RKO (cell line): ENCODE results near the gene GPX5.
A peak's percentile ranks its signal among the peaks of the same experiment; 100 is the strongest.
"Not testable (repeated sequence)": the region's sequence is repeated elsewhere in the genome, so short reads cannot be mapped to it uniquely, and the experiment has no call there.

Source experiments
- DNase-seq: peaks from one replicate; pipeline ENCODE4 v3.0.0-alpha.2; 2016; ENCODE audit warnings: low spot score

Gene GPX5, protein sequence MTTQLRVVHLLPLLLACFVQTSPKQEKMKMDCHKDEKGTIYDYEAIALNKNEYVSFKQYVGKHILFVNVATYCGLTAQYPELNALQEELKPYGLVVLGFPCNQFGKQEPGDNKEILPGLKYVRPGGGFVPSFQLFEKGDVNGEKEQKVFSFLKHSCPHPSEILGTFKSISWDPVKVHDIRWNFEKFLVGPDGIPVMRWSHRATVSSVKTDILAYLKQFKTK

GRCh38 chr6:28525496-28526039 is at the start of gene GPX5:
GPX5 (plus strand) TSS chr6:28525881; CDS start chr6:28526014, 133 bp downstream.
- peak; percentile 29 for DNase-seq

- no peak for DNase-seq
Measured at GRCh38 chr6:28478518-28478917, 47.2 kb upstream of the GPX5 start.

DNA sequence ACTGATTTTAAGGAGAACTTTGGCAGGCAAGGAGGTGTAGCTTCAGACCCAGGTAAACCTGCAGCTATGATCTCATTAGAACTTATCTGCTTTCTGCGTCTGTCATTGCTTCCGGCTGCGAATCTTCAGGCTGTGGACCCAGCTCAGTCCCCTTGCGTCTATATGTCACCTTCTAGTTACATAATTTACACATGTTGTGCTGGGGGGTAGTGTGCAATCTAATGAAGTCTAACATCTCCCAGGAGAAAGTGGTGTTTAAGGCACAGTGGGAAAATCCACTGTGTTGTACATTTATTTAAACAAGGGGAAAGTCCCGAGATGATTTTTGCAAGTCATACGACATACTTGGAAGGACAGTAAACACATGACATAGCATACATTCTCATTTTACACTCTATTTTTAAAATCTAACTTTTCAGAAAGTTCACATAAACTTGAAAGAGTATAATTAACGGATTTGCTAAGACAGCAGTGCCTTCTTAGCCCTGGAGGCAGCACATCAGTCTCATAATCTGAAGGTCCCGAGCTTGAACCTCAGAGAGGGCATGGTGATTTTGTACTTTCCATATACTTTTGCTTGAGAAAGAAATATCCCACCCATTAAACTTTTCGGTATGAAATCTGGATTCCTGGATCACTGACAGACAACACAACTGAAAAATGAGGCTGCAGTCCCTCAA is 45.3 kb upstream of the GPX5 start:
- no peak for DNase-seq

- DNase-seq: no peak
Measured at GRCh38 chr6:28485482-28485881, 40.2 kb upstream of the GPX5 start.

GRCh38 chr6:28486533-28486932 is 39.1 kb upstream of the GPX5 start:
- DNase-seq: no peak

DNA sequence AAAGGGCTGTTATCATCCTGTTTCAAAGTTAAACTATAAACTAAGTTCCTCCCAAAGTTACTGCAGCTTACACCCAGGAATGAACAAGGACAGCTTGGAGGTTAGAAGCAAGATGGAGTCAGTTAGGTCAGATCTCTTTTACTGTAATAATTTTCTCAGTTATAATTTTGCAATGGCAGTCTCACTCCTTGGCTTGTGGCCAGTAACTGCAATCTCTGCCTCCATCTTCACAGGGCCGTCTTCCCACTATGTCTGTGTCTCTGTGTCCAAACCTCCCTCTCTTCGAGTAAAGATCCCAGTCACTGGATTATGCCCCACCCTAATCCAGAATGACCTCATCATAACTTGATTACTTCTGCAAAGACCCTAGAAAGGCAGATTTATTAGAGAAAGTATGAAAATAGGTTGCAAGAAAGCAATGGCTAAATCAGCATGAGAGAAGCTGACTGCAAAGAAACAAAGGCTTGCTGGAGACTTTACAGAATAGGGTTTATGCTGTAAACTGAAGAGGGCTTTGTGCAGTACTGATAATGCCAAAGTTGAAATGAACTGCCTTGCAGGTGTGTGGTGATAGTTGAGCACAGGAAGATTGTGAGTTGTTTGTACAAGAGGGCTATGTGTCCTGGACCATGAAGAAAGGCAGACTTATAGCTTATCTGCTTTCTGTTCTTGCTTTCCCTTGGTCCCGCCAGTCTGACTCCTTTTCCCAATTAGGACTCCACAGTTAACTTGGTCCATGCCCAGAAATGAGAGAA is 38.5 kb upstream of the GPX5 start:
- DNase-seq: no peak

DNA sequence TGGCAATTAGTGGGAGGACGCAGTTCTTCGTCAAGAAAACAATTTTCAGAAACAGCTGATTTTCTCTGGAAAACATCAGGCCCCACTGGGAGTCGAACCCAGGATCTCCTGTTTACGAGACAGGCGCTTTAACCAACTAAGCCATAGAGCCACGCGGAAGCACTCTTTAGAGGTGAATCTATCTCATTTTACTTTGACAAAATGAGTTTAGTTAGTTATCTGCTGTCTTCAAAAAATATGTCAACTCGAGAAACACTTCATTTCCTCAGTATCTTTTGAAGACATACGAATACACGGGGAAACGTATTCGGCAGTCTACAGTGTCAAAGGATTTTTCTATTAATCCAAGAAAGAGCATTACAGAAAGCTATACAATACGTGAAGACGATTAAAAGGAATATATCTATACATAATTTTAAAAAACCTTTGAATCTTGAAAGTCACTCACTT is 36.7 kb upstream of the GPX5 start:
- peak; percentile 26 for DNase-seq

DNA sequence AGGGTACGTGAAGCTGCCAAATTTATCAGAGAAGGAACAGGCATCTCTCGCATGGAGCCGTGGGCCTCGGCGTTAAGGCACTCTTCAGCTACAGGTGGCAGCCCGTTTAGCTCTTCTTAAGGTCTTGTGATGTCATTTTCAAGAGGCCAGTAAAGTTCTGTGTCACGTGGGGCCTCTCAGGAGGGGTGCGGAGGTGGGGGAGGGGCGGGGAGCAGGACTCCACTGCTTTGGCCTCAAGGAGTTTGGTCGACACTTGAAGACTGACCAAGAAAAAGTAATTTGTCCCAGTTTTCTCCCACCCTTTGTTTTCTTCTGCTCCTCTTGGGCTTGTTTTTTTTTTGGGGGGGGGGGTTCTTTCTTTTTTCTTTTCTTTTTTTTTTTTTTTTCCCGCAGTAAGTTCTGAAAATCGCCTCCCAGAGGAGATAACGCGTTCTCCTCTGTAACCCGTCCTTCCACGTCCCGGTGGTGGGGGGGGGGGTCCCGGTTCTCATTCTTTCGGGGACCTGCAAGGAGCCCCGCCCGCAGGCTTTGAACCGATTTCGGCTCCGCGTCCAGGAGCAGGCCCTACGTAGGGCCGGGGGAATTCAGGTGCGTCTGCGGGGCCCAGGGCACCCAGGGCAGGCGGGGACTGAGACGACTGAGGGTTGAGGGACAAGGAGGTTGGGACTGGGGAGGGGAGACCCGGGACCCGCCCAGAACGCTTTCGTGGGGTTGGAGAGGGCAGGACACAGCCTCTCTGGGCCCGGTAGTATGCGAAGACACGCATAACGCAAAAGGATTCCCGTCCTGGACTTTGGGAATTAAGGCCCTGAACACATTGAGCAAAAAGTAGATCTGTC is 36.1 kb upstream of the GPX5 start:
- DNase-seq: no peak

DNA sequence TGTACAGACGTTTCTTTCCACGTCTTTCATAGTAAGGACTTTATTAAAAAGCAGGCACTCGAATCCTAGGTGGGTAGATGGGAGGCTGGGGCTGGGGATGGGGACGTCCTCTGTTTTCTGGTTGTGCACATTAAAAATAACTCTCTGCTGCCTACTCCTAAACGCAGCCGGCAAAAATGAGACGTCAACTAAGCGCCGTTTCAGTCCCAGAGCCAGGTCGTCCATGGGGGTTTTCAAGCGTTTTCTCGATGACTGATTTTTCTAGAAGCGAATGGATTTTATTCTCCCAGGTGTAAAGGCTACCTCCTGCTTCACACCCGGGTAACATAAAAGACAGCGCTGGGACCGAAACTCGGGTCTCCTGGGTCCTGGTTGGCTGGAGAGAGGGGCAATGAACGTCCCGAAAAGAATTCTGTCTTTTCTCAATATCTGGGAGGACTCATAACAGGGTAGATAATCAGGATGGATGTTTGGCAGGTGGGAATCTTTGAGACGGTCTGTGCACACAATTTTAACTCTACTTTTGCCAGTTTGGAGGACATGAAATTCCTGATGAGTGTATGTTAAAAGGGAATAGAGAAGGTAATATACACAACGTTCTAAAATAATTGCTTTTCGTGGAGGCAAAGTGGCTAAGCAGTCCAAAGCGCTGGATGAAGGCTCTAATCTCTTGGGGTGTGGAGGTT is 35.3 kb upstream of the GPX5 start:
- DNase-seq: no peak

DNA sequence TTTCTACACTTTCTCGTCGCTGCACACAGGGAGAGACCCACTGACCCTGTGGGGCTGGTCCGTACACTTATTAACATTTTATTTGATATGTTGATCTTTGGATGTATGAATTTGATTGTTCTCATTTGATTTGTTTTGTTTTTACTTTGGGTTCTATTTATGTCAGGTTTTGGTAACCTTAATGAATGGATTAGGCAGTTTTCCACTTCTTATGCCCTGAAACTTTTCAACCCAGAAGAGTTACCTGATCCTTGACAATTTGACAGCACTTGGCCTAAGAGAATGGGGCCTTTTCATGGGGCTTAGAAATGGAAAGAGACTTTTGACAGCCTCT is 33.7 kb upstream of the GPX5 start:
- no peak for DNase-seq

- peak; percentile 57 for DNase-seq
Measured at GRCh38 chr6:28496099-28496779, 29.4 kb upstream of the GPX5 start.

DNA sequence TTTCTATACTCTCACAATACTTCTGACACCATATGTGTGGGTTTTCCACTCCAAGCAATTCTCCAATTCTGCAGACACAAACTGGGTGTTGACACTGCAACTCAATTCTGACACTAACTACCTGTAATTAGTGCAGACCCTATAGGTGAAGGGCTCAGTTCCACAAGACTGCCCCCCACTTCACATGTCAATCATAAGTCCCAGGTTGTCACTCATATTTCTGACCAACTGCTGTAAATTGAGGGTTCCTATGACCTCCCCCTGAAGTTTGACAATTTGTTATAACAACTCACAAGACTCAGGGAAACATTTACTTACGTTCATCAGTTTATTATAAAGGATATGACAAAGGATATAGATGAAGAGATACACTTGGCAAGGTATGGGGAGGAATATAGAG is 28.4 kb upstream of the GPX5 start:
- no peak for DNase-seq

DNA sequence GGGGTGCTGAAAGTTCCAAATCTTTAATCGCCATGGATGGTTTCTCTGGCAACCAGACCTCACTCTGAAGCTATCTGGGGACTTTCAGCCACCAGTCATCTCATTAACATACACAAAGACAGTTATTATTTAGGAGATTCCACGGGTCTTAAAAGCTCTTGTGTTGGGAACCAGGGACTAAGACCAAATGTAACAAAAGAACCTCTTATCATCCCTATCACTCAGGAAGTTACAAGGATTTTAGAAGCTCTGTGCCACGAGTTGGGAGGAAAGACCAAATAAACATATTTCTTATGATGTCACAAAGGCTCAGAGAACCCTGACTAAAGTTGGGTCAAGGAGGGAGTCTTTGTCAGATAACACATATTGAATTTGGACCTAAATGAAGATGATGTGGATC is 27.8 kb upstream of the GPX5 start:
- DNase-seq: no peak

GRCh38 chr6:28501259-28501658 is 24.4 kb upstream of the GPX5 start:
- no peak for DNase-seq

GRCh38 chr6:28502136-28502535 is 23.5 kb upstream of the GPX5 start:
- DNase-seq: not testable (repeated sequence)

- DNase-seq: not testable (repeated sequence)
Measured at GRCh38 chr6:28502709-28503305, 22.9 kb upstream of the GPX5 start.

DNA sequence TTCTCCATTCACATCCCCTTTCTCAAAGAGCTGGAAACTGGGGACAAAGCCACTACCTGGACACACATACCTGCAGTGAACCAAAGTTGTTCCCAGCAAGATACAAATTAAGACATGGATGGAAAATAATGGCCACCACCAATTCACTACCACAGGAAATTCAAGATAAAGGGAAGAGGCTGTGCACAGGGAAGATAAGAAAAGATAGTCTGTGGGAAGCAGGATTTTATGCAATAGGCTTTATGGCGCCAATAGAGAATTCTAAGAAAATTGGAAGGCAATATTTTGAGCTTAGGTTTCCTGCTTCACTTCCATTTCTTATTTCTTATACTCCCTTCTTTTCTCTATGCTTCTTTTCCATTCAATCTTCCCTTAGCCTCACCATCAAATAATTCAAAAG is 19.9 kb upstream of the GPX5 start:
- DNase-seq: no peak

- no peak for DNase-seq
Measured at GRCh38 chr6:28506807-28507475, 18.7 kb upstream of the GPX5 start.

GRCh38 chr6:28511628-28512300 is 13.9 kb upstream of the GPX5 start:
- DNase-seq: no peak
